Activated CD8-positive, alpha-beta memory T cell treated with anti-CD3 and anti-CD28 coated beads, Interleukin-2, amount 10 ng/mL, durations not matched to agents 7 days and 5 days (primary cell): ENCODE data around the gene SNAPC2. TPM values are rescaled to one million over a fixed set of nuclear protein-coding genes. Genes with fewer than 3 reads are reported as not detected.
"Not testable (repeated sequence)": the region's sequence is repeated elsewhere in the genome, so short reads cannot be mapped to it uniquely, and the experiment has no call there.

Experiments
- ATAC-seq: fragments of 150-1000 bp; cut with Tn5 transposase; one replicate; pipeline ENCODE4 v1.10.0; 2021; ENCODE audit warnings: moderate library complexity
- CTCF ChIA-PET: fragments of 350-600 bp; sonication (Branson Sonifier 250); formaldehyde crosslinking; loops from one replicate; lab custom pipeline; 2021; ENCODE audit warnings: antibody characterized with exemption; lab: Charles Lee
- DNase-seq: peaks from one replicate; pipeline ENCODE4 v3.0.0-alpha.2; 2020
- H3K27ac Mint-ChIP-seq: one replicate; pipeline ENCODE4 v1.8.0; 2021; ENCODE audit warnings: mild to moderate bottlenecking, mixed read lengths
- H3K27me3 Mint-ChIP-seq: one replicate; pipeline ENCODE4 v1.8.0; 2021; ENCODE audit warnings: mixed read lengths
- H3K36me3 Mint-ChIP-seq: one replicate; pipeline ENCODE4 v1.8.0; 2021; ENCODE audit warnings: mild to moderate bottlenecking, mixed read lengths
- H3K4me1 Mint-ChIP-seq: one replicate; pipeline ENCODE4 v1.8.0; 2021; ENCODE audit warnings: mixed read lengths
- H3K4me3 Mint-ChIP-seq: one replicate; pipeline ENCODE4 v1.8.0; 2021; ENCODE audit warnings: mild to moderate bottlenecking, moderate library complexity, mixed read lengths
- H3K9me3 Mint-ChIP-seq: one replicate; pipeline ENCODE4 v1.8.0; 2022; ENCODE audit warnings: low read depth, mixed read lengths
- total RNA-seq, 2 experiments: library from RNA; stranded (reverse); gene quantifications; one replicate each; pipeline ENCODE4 v1.2.3, GENCODE V29; 2021

The SNAPC2 gene
- total RNA-seq, 2 experiments from 2014 or later, result 18.0 to 24.0 TPM

DNA sequence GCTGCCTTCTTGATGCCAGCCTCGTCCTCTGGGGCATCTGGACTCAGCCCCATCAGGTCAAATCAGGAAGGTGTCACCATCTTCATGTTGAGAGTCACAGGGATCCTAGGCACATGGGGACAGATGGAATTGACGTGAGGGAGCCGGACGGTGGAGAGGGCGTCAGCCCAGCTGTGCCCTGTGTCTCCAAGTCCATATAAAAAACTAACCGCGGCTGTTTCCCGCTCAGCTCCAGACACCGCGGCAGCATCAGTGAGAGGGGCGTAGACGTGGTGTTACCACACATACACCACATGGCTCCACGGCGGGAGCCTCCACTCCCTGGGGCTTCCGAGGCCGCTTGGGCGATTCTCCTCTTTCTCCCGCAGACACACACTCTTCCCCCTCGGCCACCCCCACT is 40.3 kb upstream of the SNAPC2 start:
- CTCF ChIA-PET, result interaction anchor here (1.5 to 1.8 kb wide), 2 partner anchors 10 to 24 kb away, joined by 6 read pairs; partner anchors contain the start of gene MAP2K7
- H3K9me3 Mint-ChIP-seq, result peaks cover 3% of the 10 kb centered on the region
- no peaks in the 10 kb centered on the region for H3K4me1 Mint-ChIP-seq
- ATAC-seq, result peak; percentile 27
- peaks cover 11% of the 10 kb centered on the region for H3K27me3 Mint-ChIP-seq
- DNase-seq, result no peak
- H3K36me3 Mint-ChIP-seq, result no peaks in the 10 kb centered on the region
- H3K27ac Mint-ChIP-seq, result no peak overlapping the region
- no peak overlapping the region for H3K4me3 Mint-ChIP-seq

DNA sequence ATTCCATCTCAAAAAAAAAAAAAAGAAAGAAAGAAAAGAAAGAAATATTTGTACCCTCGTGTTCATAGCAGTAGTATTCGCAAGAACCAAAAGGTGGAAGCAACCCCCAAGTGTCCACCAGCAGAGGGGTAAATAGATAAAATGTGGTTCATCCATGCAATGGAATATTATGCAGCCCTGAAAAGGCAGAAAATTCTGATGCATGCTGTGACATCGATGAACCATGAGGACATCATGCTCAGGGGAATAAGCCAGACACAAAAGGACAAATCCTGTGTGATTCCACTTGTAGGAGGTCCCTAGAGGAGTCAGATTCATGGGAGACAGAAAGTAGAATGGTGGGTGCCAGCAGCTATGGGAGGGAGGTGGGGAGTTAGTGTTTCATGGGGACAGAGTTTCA is 38.2 kb upstream of the SNAPC2 start:
- ATAC-seq, result no peak
- DNase-seq, result no peak
- CTCF ChIA-PET, result interaction anchor here (0.8 to 2.9 kb wide), 2 partner anchors 13 to 16 kb away, joined by 3 to 10 read pairs; no protein-coding TSS in a partner anchor
- no peaks in the 10 kb centered on the region for H3K27me3 Mint-ChIP-seq
- no peak overlapping the region for H3K27ac Mint-ChIP-seq
- H3K4me3 Mint-ChIP-seq, result no peak overlapping the region
- H3K36me3 Mint-ChIP-seq, result no peaks in the 10 kb centered on the region
- H3K4me1 Mint-ChIP-seq, result no peaks in the 10 kb centered on the region
- H3K9me3 Mint-ChIP-seq, result peaks cover 3% of the 10 kb centered on the region

DNA sequence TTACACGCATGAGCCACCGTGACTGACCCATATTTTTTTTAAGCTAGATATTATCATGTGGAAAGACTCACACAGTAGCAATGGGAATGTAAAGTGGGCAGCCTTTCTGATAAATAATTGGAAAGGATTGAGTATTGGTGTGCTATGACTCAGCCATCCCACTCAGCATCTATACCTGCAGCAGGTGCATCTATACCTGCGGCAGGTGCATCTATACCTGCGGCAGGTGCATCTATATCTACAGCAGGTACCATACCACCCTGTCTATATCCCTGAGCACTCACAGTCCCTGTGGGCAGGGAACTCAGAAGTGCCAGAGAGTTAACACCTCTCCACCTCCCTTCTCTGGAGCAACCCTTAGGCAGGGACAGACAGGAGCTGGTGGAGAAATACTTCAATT is 37.0 kb upstream of the SNAPC2 start:
- Mint-ChIP-seq H3K9me3 (peaks cover 3% of the 10 kb centered on the region), H3K27me3 (peaks cover 10% of the 10 kb centered on the region), H3K4me1 (no peaks in the 10 kb centered on the region), H3K4me3 (no peak overlapping the region), H3K36me3 (no peaks in the 10 kb centered on the region), H3K27ac (no peak overlapping the region)
- CTCF ChIA-PET, result interaction anchor here (1.0 to 2.9 kb wide), 3 partner anchors 14 to 16 kb away, joined by 3 to 10 read pairs (median 8); no protein-coding TSS in a partner anchor
- DNase-seq (no peak), ATAC-seq (no peak)

DNA sequence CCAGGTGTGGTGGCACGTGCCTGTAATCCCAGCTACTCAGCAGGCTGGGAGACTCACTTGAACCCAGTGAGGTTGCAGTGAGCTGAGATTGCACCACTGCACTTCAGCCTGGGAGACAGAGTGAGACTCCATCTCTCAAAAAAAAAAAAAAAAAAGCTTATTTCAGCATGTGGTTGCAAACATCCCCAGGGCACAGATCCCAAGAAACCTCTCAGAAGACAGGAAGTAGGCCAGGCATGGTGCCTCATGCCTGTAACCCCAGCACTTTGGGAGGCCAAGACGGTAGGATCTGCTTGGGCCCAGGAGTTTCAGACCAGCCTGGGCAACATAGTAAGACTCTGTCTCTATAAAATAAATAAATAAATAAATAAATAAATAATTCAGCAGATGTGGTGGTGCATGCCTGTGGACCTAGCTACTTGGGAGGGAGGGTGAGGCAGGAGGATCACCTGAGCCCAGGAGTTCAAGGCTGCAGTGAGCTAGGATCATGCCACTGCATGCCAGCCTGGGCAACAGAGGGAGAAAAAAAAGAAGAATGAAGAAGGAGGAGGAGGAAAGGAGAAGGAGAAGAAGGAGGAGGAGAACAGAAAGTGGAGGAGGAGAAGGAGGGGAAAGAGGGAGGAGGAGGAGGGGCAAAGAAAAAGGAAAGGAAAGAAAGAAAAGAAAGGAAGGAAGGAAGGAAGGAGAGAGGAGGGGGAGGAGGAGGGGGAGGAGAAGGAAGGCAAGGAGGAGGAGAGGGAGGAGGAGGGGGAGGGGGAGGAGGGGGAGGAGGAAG is 36.2 kb upstream of the SNAPC2 start:
- DNase-seq (no peak), ATAC-seq (no peak)
- Mint-ChIP-seq H3K4me3 (no peak overlapping the region), H3K27ac (no peak overlapping the region), H3K9me3 (peaks cover 3% of the 10 kb centered on the region), H3K27me3 (peaks cover 14% of the 10 kb centered on the region), H3K36me3 (no peaks in the 10 kb centered on the region), H3K4me1 (no peaks in the 10 kb centered on the region)
- CTCF ChIA-PET, result interaction anchor here (1.3 kb wide), 1 partner anchor 15 kb away, joined by 8 read pairs; no protein-coding TSS in a partner anchor

DNA sequence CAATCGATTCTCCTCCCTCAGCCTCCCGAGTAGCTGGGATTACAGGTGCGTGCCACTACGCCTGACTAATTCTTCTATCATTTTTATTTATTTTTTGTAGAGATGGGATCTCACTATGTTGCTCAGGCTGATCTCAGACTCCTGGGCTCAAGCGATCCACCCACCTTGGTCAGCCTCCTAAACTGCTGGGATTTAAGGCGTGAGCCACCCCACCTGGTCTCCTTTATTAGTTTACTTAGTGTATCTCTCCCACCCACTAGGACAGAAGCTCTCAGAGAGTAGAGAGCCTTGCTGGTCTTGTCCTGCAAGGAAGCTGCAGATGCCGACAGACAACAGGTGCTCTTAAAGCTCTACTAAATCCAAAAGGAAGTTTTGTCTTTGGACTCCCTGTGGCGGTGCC is 34.3 kb upstream of the SNAPC2 start:
- Mint-ChIP-seq H3K36me3 (no peaks in the 10 kb centered on the region), H3K4me3 (no peak overlapping the region), H3K4me1 (no peaks in the 10 kb centered on the region), H3K27ac (no peak overlapping the region), H3K9me3 (peaks cover 3% of the 10 kb centered on the region), H3K27me3 (peaks cover 24% of the 10 kb centered on the region)
- CTCF ChIA-PET, result interaction anchor here (1.7 kb wide), 1 partner anchor 17 kb away, joined by 6 read pairs; no protein-coding TSS in a partner anchor
- DNase-seq (no peak), ATAC-seq (no peak)

DNA sequence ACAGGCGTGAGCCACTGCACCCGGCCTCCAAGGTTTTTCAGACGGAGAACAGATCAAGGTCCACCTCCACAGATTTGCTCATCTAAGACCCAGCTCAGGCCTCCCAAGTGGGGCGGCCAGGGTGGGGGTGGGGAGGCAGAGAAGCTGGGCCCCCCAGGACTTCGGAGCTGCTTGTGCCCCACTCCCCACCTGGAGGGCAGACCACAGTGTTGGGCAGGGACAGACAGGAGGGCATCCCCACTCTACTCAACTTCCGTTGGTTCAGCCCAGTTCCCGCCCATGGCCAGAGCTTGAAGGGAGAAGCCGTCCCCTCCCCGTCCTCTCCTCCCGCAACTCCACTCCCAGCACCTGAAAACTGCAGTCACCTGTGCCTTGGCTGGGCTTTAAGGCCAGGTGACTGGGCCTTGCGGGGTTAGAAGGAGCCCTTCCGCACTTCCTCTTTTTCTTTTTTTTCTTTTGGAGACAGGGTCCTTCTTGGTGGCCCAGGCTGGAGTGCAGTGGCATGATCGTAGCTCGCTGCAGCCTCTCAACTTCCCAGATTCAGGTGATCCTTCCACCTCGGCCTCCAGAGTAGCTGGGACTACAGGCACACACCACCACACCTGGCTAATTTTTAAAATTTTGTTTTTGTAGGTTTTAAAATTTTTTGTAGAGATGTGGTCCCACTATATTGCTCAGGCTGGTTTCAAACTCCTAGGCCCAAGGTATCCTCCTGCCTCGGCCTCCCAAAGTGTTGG is 32.6 kb upstream of the SNAPC2 start:
- Mint-ChIP-seq H3K36me3 (no peaks in the 10 kb centered on the region), H3K9me3 (no peaks in the 10 kb centered on the region), H3K4me3 (no peak overlapping the region), H3K27ac (no peak overlapping the region), H3K4me1 (no peaks in the 10 kb centered on the region), H3K27me3 (peaks cover 28% of the 10 kb centered on the region)
- no peak for ATAC-seq
- no peak for DNase-seq
- CTCF ChIA-PET, result no interaction called here

DNA sequence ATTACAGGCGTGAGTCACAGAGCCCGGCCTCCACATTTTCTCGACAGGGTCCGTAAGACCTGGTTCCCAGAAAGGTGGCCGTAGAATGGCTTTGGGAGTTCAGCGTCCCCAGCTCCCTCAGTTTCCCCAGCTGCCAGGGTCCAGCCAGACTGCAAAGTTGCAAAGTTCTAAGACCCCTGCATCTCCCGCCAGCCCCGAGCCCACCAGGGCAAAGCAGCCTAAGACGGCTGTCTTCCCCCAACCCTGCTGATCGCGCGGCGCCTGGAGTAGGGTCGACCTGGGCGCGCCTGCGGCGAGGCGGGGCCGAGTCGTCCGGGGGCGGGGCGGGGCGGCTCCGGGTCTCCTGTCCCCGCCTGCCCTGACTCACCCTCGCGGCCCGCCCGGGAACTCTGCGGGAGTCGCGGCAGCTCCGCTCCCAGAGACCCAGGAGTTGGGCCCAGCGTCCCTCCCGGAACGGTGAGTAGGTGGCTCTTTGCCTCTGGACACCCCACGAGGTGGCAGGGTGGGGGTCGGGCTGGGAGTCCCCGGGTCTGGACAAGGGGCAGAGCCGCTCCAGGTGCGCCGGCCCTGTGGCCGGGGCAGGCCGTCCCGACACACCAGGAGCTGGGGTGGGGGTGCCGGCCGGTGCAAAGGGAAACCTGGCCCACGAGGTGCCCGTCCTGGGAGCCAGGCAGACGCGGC is 31.9 kb upstream of the SNAPC2 start, which contains the start of gene LRRC8E:
LRRC8E (plus strand) TSS at position 366 of the 681 bp plus-strand sequence. CDS start 7,094 bp downstream, outside the sequence.
- ATAC-seq, result peak; percentile 67
- no peaks in the 10 kb centered on the region for H3K9me3 Mint-ChIP-seq
- H3K4me3 Mint-ChIP-seq, result no peak within 1 kb of the TSS
- H3K4me1 Mint-ChIP-seq, result no peaks in the 10 kb centered on the region
- peaks cover 28% of the 10 kb centered on the region for H3K27me3 Mint-ChIP-seq
- no peak within 1 kb of the TSS for H3K27ac Mint-ChIP-seq
- DNase-seq, result no peak
- CTCF ChIA-PET, result no interaction called here
- H3K36me3 Mint-ChIP-seq, result no peaks in the 10 kb centered on the region

DNA sequence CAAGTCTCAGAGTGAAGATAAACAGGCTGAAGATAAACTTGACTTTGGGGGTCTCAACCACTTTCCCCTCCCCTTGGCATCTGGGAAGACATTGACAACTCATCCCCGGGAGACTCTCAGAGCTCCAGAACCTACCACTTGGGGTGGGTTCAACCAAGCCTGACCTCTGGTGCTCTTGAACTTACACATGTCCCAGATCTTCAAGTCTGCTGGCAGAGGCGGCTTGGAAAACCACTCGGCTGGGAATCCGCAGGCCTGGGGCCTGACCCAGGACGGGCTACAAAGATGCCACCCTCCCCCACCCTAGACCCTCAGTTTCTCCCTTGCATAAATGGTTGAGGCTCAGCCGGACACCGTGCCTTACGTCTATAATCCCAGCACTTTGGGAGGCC is 31.3 kb upstream of the SNAPC2 start:
- no peak overlapping the region for H3K4me3 Mint-ChIP-seq
- no peaks in the 10 kb centered on the region for H3K4me1 Mint-ChIP-seq
- H3K9me3 Mint-ChIP-seq, result no peaks in the 10 kb centered on the region
- no peak overlapping the region for H3K27ac Mint-ChIP-seq
- CTCF ChIA-PET, result no interaction called here
- H3K27me3 Mint-ChIP-seq, result peaks cover 28% of the 10 kb centered on the region
- H3K36me3 Mint-ChIP-seq, result no peaks in the 10 kb centered on the region
- DNase-seq (no peak), ATAC-seq (no peak)

DNA sequence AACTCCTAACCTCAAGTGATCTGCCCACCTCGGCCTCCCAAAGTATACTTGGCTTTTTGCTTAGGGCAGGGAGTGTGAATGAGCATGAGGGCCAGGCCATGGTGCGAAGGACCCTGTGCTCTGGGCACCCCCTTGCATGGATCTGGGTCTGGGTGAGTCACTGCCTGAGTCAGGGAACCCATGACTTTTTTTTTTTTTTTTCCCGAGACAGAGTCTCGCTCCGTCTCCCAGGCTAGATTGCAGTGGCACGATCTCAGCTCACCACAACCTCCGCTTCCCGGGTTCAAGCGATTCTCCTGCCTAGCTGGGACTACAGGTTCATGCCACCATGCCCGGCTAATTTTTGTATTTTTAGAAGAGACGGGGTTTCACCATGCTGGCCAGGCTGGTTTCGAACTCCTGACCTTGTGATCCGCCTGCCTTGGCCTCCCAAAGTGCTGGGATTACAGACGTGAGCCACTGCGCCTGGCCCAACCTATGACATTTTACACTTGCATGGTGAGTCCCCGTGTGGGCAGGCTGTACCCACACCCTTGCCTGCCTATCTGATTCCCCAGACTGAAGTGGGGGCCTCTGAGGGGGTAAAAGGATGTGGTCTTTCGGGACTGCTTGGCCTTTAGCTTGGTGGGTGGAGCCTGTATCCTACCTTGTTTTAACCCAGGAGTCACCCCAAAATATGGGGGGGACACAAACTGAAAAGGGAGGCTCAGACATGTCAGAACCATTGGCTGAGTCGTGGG is 26.6 kb upstream of the SNAPC2 start:
- not testable (repeated sequence) for ATAC-seq, H3K27ac Mint-ChIP-seq, H3K4me3 Mint-ChIP-seq, DNase-seq, H3K9me3 Mint-ChIP-seq, H3K36me3 Mint-ChIP-seq, H3K4me1 Mint-ChIP-seq
- peaks cover 24% of the 10 kb centered on the region for H3K27me3 Mint-ChIP-seq
- CTCF ChIA-PET, result interaction anchor here (1.4 kb wide), 1 partner anchor 28 kb away, joined by 3 read pairs; no protein-coding TSS in a partner anchor

DNA sequence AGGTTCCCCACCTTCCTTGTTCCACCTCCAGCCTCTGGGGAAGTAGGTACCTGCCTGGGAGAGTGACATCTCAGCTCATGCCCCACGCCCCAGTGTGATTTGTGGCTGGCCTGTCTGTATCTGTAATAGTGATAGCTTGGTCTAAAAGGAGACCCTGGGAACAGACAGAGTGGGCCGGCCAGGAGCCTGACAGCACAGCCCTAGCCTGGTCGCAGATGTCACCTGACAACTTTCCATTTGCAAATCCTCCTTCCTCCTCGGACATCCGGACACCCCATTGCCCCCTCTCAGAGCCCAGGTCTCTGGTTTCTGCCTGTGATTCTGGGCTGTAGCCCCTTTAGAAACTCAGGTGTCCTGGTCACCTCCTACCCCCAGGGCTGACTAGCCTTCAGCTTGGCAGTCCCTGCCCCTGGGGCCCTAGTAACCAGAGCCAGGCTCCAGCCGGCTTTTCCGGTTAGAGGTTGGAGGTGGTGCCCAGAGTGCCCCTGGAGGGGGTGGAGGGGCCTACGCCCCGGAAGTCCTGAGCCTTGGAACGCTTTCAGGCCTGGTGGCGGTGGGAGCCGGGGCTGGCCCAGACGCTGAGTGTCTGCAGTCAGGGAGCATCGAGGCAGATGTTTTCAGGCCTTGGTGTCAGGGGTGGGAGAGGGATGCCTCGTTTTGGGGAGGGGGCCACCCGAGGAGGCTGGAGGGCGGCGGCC is 25.4 kb upstream of the SNAPC2 start:
- peaks cover 18% of the 10 kb centered on the region for H3K27me3 Mint-ChIP-seq
- H3K4me3 Mint-ChIP-seq, result no peak overlapping the region
- H3K4me1 Mint-ChIP-seq, result no peaks in the 10 kb centered on the region
- no peaks in the 10 kb centered on the region for H3K36me3 Mint-ChIP-seq
- CTCF ChIA-PET, result no interaction called here
- ATAC-seq, result no peak
- H3K9me3 Mint-ChIP-seq, result no peaks in the 10 kb centered on the region
- DNase-seq, result no peak
- H3K27ac Mint-ChIP-seq, result no peak overlapping the region

DNA sequence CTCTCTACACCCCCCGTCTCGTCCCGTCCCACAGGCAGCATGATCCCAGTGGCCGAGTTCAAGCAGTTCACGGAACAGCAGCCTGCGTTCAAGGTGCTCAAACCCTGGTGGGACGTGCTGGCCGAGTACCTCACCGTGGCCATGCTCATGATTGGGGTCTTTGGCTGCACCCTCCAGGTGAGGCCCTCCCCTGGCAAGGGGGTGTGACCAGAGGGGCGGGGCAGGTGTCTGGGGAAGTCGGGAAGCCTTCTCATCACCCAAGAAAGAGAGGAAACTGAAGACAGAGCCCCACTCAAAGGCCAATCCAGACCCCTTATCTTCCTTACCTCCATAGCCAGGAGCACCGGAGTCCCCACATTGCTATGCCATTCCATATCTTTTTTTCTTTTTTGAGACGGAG is 24.6 kb upstream of the SNAPC2 start:
- ATAC-seq (no peak), DNase-seq (no peak)
- Mint-ChIP-seq H3K9me3 (no peaks in the 10 kb centered on the region), H3K4me1 (no peaks in the 10 kb centered on the region), H3K27me3 (peaks cover 12% of the 10 kb centered on the region), H3K36me3 (no peaks in the 10 kb centered on the region), H3K4me3 (no peak overlapping the region), H3K27ac (no peak overlapping the region)
- CTCF ChIA-PET, result no interaction called here

DNA sequence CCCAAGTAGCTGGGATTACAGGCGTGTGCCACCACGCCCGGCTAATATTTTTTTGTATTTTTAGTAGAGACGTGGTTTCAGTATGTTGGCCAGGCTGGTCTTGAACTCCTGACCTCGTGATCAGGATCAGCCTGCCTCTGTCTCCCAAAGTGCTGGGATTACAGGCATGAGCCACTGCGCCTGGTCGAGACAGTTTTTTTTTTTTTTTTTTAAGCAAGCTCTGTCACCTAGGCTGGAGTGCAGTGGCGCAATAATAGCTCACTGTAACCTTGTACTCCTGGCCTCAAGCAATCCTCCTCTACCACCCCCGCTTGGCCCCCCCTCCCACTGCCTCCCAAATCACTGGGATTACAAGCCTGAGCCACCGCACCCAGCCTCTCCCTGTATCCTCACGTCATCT is 22.8 kb upstream of the SNAPC2 start:
- CTCF ChIA-PET, result interaction anchor here (1.2 to 1.8 kb wide), 3 partner anchors 16 to 43 kb away, joined by 3 to 6 read pairs (median 5); no protein-coding TSS in a partner anchor
- Mint-ChIP-seq H3K27ac (no peak overlapping the region), H3K4me3 (no peak overlapping the region), H3K27me3 (peaks cover 6% of the 10 kb centered on the region), H3K4me1 (no peaks in the 10 kb centered on the region), H3K36me3 (no peaks in the 10 kb centered on the region), H3K9me3 (no peaks in the 10 kb centered on the region)
- DNase-seq (no peak), ATAC-seq (no peak)
